Measurements from ENCODE around the gene WBP2. TPM values are rescaled to one million over a fixed set of nuclear protein-coding genes. Genes with fewer than 3 reads are reported as not detected.

Gene WBP2
- total and polyA plus RNA-seq, 2 of the 8 experiments (the other 6 are each of a cell fraction or from before 2014, with no cell fraction given): 48.2 to 71.2 TPM

- no peak overlapping the region for H3K27ac ChIP-seq (ENCODE audit: low read depth, low read length)
- no peak for TF ChIP-seq SP2 (IDR thresholded peaks at IDR 0.05; ENCODE audit: low read length)
- no peak for TF ChIP-seq SUZ12 (IDR thresholded peaks at IDR 0.05; ENCODE audit: low read length)
- no peak for TF ChIP-seq YY1 (IDR thresholded peaks at IDR 0.05; ENCODE audit: low read depth, low read length)
- TF ChIP-seq CREB1 (IDR thresholded peaks at IDR 0.05): no peak
- TF ChIP-seq KDM5A (IDR thresholded peaks at IDR 0.05; ENCODE audit: low read length): no peak
- no peak for TF ChIP-seq CEBPB (IDR thresholded peaks at IDR 0.05; ENCODE audit: low read depth, low read length)
- TF ChIP-seq JUN (IDR thresholded peaks at IDR 0.05; ENCODE audit: low read depth, low read length): no peak
- TF ChIP-seq TAF1 (IDR thresholded peaks at IDR 0.05; ENCODE audit: low read depth, low read length): no peak
- no peak for TF ChIP-seq RXRA (IDR thresholded peaks at IDR 0.05; ENCODE audit: insufficient read depth, low read depth, low read length)
- TF ChIP-seq CTCF (IDR thresholded peaks at IDR 0.05; ENCODE audit: control extremely low read depth in 1 of 3, insufficient read depth in 1 of 3, low read depth in 1 of 3, low read length in 3 of 3): no peak
- TF ChIP-seq ATF3 (IDR thresholded peaks at IDR 0.05; ENCODE audit: insufficient read depth, low read depth, low read length): no peak
- TF ChIP-seq MAFK (IDR thresholded peaks at IDR 0.05; ENCODE audit: low read depth, low read length): no peak
Measured at GRCh38 chr17:75849279-75849646, 5.9 kb downstream of the WBP2 start.

More at GRCh38 chr17:75849279-75849646, 5.9 kb downstream of the WBP2 start:
- peaks cover under 1 to 4% of the 10 kb centered on the region in 2 experiments; a peak in 3 of 4 replicates for H3K79me2 ChIP-seq (ENCODE audit: control insufficient read depth in 1 of 2, insufficient read depth in 2 of 2, low read length in 2 of 2)
- H3K4me2 ChIP-seq (ENCODE audit: insufficient read depth in 1 of 2, low read depth in 2 of 2, low read length in 2 of 2): no peak overlapping the region
- peaks cover 0 to 10% (median 6%) of the 10 kb centered on the region in 4 experiments; a peak in 5 of 7 replicates for H3K4me1 ChIP-seq (replicated peaks in 1 of 4; ENCODE audit: control insufficient read depth in 3 of 4, insufficient read depth in 4 of 4, low read length in 3 of 4)
- H3K56ac ChIP-seq (replicated peaks; ENCODE audit: insufficient read length, low read depth, low read length): no peak overlapping the region
- no peak overlapping the region for H2AK5ac ChIP-seq (ENCODE audit: low read depth, low read length)
- no peak overlapping the region for H3K14ac ChIP-seq (ENCODE audit: insufficient read length)
- no peaks in the 10 kb centered on the region for H3K27me3 ChIP-seq (replicated peaks in 1 of 4; ENCODE audit: control insufficient read depth in 3 of 4, extremely low read depth in 1 of 4, insufficient read depth in 3 of 4, low read length in 3 of 4)
- H3K79me1 ChIP-seq (ENCODE audit: low read depth, low read length): peaks cover 6% of the 10 kb centered on the region; the same call in 1 of the 2 replicates
- DNase-seq (ENCODE audit: low read depth in 1 of 2, low spot score in 2 of 2): no peak
- H2AFZ ChIP-seq (ENCODE audit: low read length): no peak overlapping the region
- H2BK5ac ChIP-seq (ENCODE audit: low read depth, low read length): no peak overlapping the region
- FAIRE-seq: no peak
- no peak overlapping the region for H3K4me3 ChIP-seq (ENCODE audit: extremely low read depth in 1 of 4, insufficient read depth in 2 of 4, low read depth in 3 of 4, low read length in 4 of 4)
- no peak overlapping the region for H4K8ac ChIP-seq (ENCODE audit: extremely low read depth, insufficient read depth, low read length)
- no peak overlapping the region for H2BK12ac ChIP-seq (ENCODE audit: low read depth, low read length)
- H2BK15ac ChIP-seq (ENCODE audit: low read length): no peak overlapping the region
- no peak overlapping the region for H4K5ac ChIP-seq (ENCODE audit: insufficient read length, low read depth, low read length)
- H4K20me1 ChIP-seq (replicated peaks in 1 of 2; ENCODE audit: control insufficient read depth in 1 of 2, insufficient read depth in 2 of 2, low read length in 2 of 2): peaks cover 4 to 5% of the 10 kb centered on the region in 2 experiments
- no peak overlapping the region for H3K18ac ChIP-seq (ENCODE audit: extremely low read depth, low read length)
- H3K4ac ChIP-seq (replicated peaks; ENCODE audit: insufficient read length, low read depth, low read length): no peak overlapping the region
- CTCF ChIA-PET (ENCODE audit: partially characterized antibody): interaction anchor here (0.9 to 27.2 kb wide), 9 partner anchors 9 to 90 kb away, joined by 3 to 563 read pairs (median 4); partner anchors contain the start of gene WBP2
- no peak overlapping the region for H2BK120ac ChIP-seq (replicated peaks; ENCODE audit: low read depth, low read length)
- H3K36me3 ChIP-seq (ENCODE audit: control insufficient read depth in 2 of 4, insufficient read depth in 4 of 4, low read length in 3 of 4): peaks cover 7 to 36% (median 28%) of the 10 kb centered on the region in 4 experiments
- POLR2A ChIA-PET (ENCODE audit: partially characterized antibody): interaction anchor here (0.7 to 2.7 kb wide), 10 partner anchors 9 to 160 kb away, joined by 3 to 8 read pairs (median 3); partner anchors contain the start of genes MRPL38 and TRIM47
- H3K9ac ChIP-seq (replicated peaks in 1 of 4; ENCODE audit: extremely low read depth in 1 of 4, low read depth in 3 of 4, low read length in 3 of 4): no peak overlapping the region
- no peaks in the 10 kb centered on the region for H3K9me3 ChIP-seq (ENCODE audit: insufficient read depth in 2 of 2, low read depth in 1 of 2, low read length in 1 of 2)
- WGBS, 2 experiments (ENCODE audit: extremely low coverage in 1 of 2, insufficient coverage in 1 of 2, insufficient read length in 1 of 2, insufficient replicate concordance in 2 of 2, low coverage in 1 of 2, low lambda C conversion rate in 2 of 2, missing lambda C conversion rate in 1 of 2): 98% methylated on average over 11 of the region's 11 CpGs; no CpG with 5 or more reads in 1 of the 2 experiments
- no peak overlapping the region for H4K91ac ChIP-seq (replicated peaks; ENCODE audit: insufficient read length, low read length)
- H2BK20ac ChIP-seq (ENCODE audit: low read length): no peak overlapping the region
- H3K23ac ChIP-seq (ENCODE audit: insufficient read length): no peak overlapping the region
- no peaks in the 10 kb centered on the region for H3K23me2 ChIP-seq (ENCODE audit: low read depth, low read length)
